Spinal cord (tissue), 10 donors: ENCODE data around the gene MMP25. TPM values are rescaled to one million over a fixed set of nuclear protein-coding genes. Genes with fewer than 3 reads are reported as not detected.

ENCODE experiments used
- DNase-seq, 6 donors: peaks; one replicate each; pipeline versions ENCODE4 v3.0.0 to v3.0.0-alpha.2; 2013 to 2015; ENCODE audit warnings: low spot score in 6 of 6, low read depth in 4 of 6
- H3K27ac ChIP-seq: one replicate; pipeline ENCODE4 v1.5.1; 2013; ENCODE audit warnings: low read depth, low read length, control low read depth
- H3K27me3 ChIP-seq: one replicate; pipeline ENCODE4 v1.6.1; 2013; ENCODE audit warnings: low read length; ENCODE audit not compliant: control insufficient read depth, insufficient read depth
- H3K36me3 ChIP-seq: one replicate; pipeline ENCODE4 v1.6.1; 2013; ENCODE audit warnings: low read length; ENCODE audit not compliant: control insufficient read depth, insufficient read depth
- H3K4me1 ChIP-seq: one replicate; pipeline ENCODE4 v1.6.1; 2013; ENCODE audit warnings: low read length; ENCODE audit not compliant: control insufficient read depth, insufficient read depth
- H3K4me3 ChIP-seq: one replicate; pipeline ENCODE4 v1.5.1; 2013; ENCODE audit warnings: low read depth, low read length, control low read depth
- H3K9me3 ChIP-seq: one replicate; pipeline ENCODE4 v1.6.1; 2013; ENCODE audit warnings: low read length; ENCODE audit not compliant: control insufficient read depth, insufficient read depth
- WGBS: methylation state at CpG from one replicate; pipeline ENCODE4 v1.1.5; 2013; ENCODE audit warnings: missing lambda C conversion rate; ENCODE audit not compliant: insufficient coverage; 5-methylcytosine and 5-hydroxymethylcytosine counted together
- long read RNA-seq, 4 donors: transcript quantifications; one replicate each; lab custom pipeline, GENCODE V29; 2026
- polyA plus RNA-seq, 2 donors: library from polyadenylated mRNA; unstranded; fragments of 120-200 nt; gene quantifications; one replicate each; pipeline ENCODE4 v1.2.1, GENCODE V29; 2013; ENCODE audit not compliant: insufficient read length in 2 of 2
- total RNA-seq, 2 donors: library from RNA; depleted of rRNA in 1 of 2; stranded (reverse); fragments of 120-200 nt in 1 of 2; fragments of >200 nt in 1 of 2; gene quantifications; one replicate each; pipeline versions ENCODE4 v1.2.3 to v1.2.4, GENCODE V29; 2013 to 2014
- donor health status: healthy.

MMP25 gene, protein sequence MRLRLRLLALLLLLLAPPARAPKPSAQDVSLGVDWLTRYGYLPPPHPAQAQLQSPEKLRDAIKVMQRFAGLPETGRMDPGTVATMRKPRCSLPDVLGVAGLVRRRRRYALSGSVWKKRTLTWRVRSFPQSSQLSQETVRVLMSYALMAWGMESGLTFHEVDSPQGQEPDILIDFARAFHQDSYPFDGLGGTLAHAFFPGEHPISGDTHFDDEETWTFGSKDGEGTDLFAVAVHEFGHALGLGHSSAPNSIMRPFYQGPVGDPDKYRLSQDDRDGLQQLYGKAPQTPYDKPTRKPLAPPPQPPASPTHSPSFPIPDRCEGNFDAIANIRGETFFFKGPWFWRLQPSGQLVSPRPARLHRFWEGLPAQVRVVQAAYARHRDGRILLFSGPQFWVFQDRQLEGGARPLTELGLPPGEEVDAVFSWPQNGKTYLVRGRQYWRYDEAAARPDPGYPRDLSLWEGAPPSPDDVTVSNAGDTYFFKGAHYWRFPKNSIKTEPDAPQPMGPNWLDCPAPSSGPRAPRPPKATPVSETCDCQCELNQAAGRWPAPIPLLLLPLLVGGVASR
- total RNA-seq (1 to 10 TPM; 1.2 to 1.4 TPM), polyA plus RNA-seq (10 to 100 TPM in 1 of 2 donors, 1 to 10 TPM in 1; 7.2 to 10.5 TPM)
- long read RNA-seq, donor 1: 0 reads
- long read RNA-seq, donor 2: 0 reads
- long read RNA-seq, donor 3: 0 reads
- long read RNA-seq, donor 4: 0 reads

- H3K27ac ChIP-seq: peak within 1 kb of the TSS; percentile 2
- H3K4me1 ChIP-seq: peaks cover 19% of the 10 kb centered on the region
- under 1% methylated on average over 82 of the region's 86 CpGs for WGBS
- peaks cover 80% of the 10 kb centered on the region for H3K27me3 ChIP-seq
- DNase-seq: peak in 1 of 6 donors; percentile 9
- no peaks in the 10 kb centered on the region for H3K9me3 ChIP-seq
- H3K4me3 ChIP-seq: peak within 1 kb of the TSS; percentile 6
- no peaks in the 10 kb centered on the region for H3K36me3 ChIP-seq
Observed at GRCh38 chr16:3045758-3046640, at the start of gene MMP25. MMP25 (plus strand) TSS chr16:3046561; CDS start chr16:3046918, 357 bp downstream.

- no peaks in the 10 kb centered on the region for H3K36me3 ChIP-seq
- H3K27ac ChIP-seq: no peak overlapping the region
- H3K27me3 ChIP-seq: peaks cover 38% of the 10 kb centered on the region
- WGBS: 77% methylated on average over 5 of the region's 6 CpGs
- no peaks in the 10 kb centered on the region for H3K9me3 ChIP-seq
- no peak overlapping the region for H3K4me3 ChIP-seq
- H3K4me1 ChIP-seq: peaks cover 12% of the 10 kb centered on the region
- no peak for DNase-seq
Observed at GRCh38 chr16:2999929-3000328, 46.4 kb upstream of the MMP25 start.

DNA sequence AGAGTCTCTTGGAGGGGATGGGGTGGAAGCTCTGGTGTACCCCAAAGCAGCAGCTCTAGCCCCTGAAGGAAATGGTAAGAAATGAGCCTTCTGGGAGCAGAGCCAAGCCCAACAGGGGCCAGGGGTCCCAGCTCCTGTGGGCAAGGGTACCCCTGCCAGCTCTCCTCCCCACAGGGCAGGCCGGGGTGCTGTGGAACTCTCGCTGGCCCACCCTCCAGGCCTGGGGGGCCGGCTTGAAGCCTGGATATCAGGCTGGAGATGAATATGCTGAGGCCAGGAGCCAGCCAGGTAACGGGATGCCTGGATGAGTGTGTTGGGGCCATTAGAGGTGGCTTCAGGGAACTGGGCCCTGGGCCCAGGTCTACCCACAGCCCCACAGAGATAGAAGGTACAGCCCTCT is 45.8 kb upstream of the MMP25 start:
- H3K4me3 ChIP-seq: no peak overlapping the region
- no peaks in the 10 kb centered on the region for H3K9me3 ChIP-seq
- no peak for DNase-seq
- no peak overlapping the region for H3K27ac ChIP-seq
- WGBS: 56% methylated on average over 3 of the region's 4 CpGs
- H3K27me3 ChIP-seq: peaks cover 42% of the 10 kb centered on the region
- peaks cover 13% of the 10 kb centered on the region for H3K4me1 ChIP-seq
- H3K36me3 ChIP-seq: no peaks in the 10 kb centered on the region

DNA sequence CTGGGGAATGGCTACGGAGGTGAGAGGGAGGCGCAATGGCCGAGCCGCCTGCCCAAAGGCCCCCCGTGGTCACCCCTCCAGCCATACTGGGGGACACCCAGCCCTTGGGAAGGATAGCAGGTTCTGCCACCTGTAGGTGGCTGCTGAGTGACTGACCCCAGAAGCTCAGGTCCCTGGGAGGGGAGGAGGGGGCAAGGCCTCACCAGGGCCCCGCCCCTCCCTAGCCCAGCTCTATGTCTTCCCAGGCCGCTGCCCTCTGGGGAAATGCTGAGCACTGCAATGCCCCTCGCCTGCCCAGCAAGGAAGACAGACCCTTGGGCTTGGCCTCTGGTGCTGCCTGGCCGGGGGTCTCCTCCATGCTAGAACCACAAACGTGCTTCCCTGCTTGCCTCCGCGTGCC is 45.0 kb upstream of the MMP25 start:
- Histone ChIP-seq H3K4me3 (no peak overlapping the region), H3K9me3 (no peaks in the 10 kb centered on the region), H3K36me3 (no peaks in the 10 kb centered on the region), H3K27me3 (peaks cover 50% of the 10 kb centered on the region), H3K27ac (no peak overlapping the region), H3K4me1 (peaks cover 13% of the 10 kb centered on the region)
- WGBS: 57% methylated on average over 9 of the region's 12 CpGs
- no peak for DNase-seq

DNA sequence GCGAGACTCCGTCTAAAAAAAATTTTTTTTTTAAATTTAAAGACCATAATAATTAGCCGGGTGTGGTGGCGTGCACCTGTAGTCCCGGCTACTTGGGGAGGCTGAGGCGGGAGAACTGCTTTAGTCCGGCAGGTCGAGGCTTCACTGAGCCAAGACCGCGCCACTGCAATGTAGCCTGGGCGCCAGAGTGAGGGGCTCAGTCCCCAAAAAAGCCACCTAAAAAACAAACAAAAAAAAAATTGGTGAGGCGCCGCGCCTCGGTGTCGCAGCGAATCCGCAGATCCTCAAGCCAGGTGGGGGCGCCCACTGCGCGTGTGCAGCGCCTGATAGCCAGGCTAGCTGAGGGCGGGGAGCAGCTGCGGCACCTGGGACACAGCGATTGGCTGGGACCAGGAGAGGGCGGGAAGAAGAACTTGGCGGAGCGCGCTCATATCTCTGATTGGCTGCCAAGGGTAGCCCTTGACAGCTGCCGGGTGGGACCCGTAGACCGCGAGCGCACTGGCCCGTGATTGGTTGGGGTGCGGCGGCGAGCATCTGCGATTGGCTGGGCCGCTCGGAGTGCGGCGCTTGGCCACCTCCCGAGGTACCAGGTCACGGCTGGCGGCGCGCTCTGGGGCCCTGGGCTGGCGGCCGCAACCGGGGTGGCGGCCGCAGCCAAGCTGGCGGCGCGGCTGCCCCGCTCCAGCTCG is 42.6 kb upstream of the MMP25 start:
- no peaks in the 10 kb centered on the region for H3K36me3 ChIP-seq
- 5% methylated on average over 55 of the region's 58 CpGs for WGBS
- peaks cover 60% of the 10 kb centered on the region for H3K27me3 ChIP-seq
- H3K4me1 ChIP-seq: peaks cover 13% of the 10 kb centered on the region
- H3K9me3 ChIP-seq: no peaks in the 10 kb centered on the region
- peak; percentile 92 to 99 (median 95) for DNase-seq
- H3K27ac ChIP-seq: no peak overlapping the region
- H3K4me3 ChIP-seq: peak overlapping the region; percentile 24

DNA sequence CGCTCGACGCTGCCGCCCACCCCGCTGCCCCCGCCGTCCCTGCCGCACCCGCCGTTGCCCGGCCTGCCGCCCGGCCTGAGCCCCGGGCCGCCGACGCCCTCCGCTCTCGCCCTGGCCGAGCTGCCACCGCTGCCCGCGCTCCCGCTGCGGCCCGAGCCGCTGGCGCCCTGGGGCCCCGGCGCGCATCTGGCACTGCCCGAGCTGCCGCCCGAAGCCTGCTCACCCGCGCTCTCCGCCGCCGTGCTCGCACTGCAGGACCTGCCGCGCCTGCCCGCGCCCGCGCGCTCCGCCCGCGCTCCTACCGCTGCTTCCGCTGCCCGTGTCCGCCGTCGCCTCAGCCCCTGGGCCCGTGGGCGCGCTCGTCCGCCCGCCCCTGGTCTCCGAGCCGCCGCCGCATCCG is 42.0 kb upstream of the MMP25 start:
- Histone ChIP-seq H3K27me3 (peaks cover 59% of the 10 kb centered on the region), H3K9me3 (no peaks in the 10 kb centered on the region), H3K4me3 (no peak overlapping the region), H3K36me3 (no peaks in the 10 kb centered on the region), H3K27ac (no peak overlapping the region), H3K4me1 (peaks cover 13% of the 10 kb centered on the region)
- DNase-seq: no peak
- under 1% methylated on average over 66 of the region's 67 CpGs for WGBS

DNA sequence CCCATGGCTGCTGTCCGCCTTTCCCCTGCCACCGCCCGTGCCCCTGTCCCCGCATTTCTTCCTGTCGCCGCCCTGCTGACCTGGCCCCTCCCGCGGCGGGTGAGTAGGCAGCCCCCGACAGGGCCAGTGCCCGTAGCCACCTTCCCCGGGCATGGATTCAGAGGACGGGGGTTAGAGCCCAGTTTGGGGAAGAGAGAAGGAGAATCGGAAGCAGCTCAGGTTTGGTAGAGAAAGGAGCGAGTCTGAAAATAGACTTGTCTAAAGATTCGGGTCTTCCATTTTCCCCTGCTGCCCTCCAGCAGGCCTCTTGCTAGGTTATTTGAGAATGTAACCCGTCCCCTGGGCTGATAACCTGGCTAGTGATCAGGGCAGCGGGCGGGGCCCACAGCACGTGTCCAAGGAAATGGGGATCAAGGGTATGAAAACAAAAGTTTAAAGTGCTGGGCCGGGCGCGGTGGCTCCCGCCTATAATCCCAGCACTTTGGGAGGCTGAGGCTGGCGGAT is 41.5 kb upstream of the MMP25 start:
- Histone ChIP-seq H3K27me3 (peaks cover 64% of the 10 kb centered on the region), H3K27ac (no peak overlapping the region), H3K4me3 (peak overlapping the region; percentile 9), H3K9me3 (no peaks in the 10 kb centered on the region), H3K4me1 (peaks cover 13% of the 10 kb centered on the region), H3K36me3 (no peaks in the 10 kb centered on the region)
- under 1% methylated on average over 19 of the region's 25 CpGs for WGBS
- no peak for DNase-seq

GRCh38 chr16:3007059-3007956 is 39.1 kb upstream of the MMP25 start:
- Histone ChIP-seq H3K4me3 (no peak overlapping the region), H3K4me1 (peaks cover 16% of the 10 kb centered on the region), H3K9me3 (no peaks in the 10 kb centered on the region), H3K27me3 (peaks cover 75% of the 10 kb centered on the region), H3K27ac (no peak overlapping the region), H3K36me3 (no peaks in the 10 kb centered on the region)
- no peak for DNase-seq
- WGBS: 35% methylated on average over 12 of the region's 13 CpGs
